Neural crest cell (in vitro differentiated cells): ENCODE data around the gene PAEP. TPM values are rescaled to one million over a fixed set of nuclear protein-coding genes. Genes with fewer than 3 reads are reported as not detected.

ENCODE experiments used
- DNase-seq: peaks from one replicate; pipeline ENCODE4 v3.0.0; 2021; ENCODE audit warnings: low read depth, mixed read lengths, low spot score
- H3K27ac Mint-ChIP-seq: one replicate; pipeline ENCODE4 v1.8.0; 2021; ENCODE audit warnings: mild to moderate bottlenecking, mixed read lengths; ENCODE audit not compliant: unreplicated experiment
- H3K27me3 Mint-ChIP-seq: 2 replicates; pipeline ENCODE4 v1.8.0; 2021; ENCODE audit warnings: low read depth, mild to moderate bottlenecking, mixed read lengths
- H3K36me3 Mint-ChIP-seq: 2 replicates; pipeline ENCODE4 v1.8.0; 2021; ENCODE audit warnings: low read depth, mild to moderate bottlenecking, mixed read lengths
- H3K4me1 Mint-ChIP-seq: 2 replicates; pipeline ENCODE4 v1.8.0; 2021; ENCODE audit warnings: mixed read lengths
- H3K4me3 Mint-ChIP-seq: one replicate; pipeline ENCODE4 v1.8.0; 2021; ENCODE audit warnings: mild to moderate bottlenecking, mixed read lengths
- H3K9me3 Mint-ChIP-seq: 2 replicates; pipeline ENCODE4 v1.8.0; 2021; ENCODE audit warnings: mixed read lengths
- CTCF ChIP-seq: fragments of 200-600 bp; sonication (generic); conservative IDR thresholded peaks from 2 replicates; pipeline ENCODE4 v1.5.0; 2021; ENCODE audit warnings: antibody characterized with exemption, mild to moderate bottlenecking
- total RNA-seq: library from RNA; stranded (reverse); gene quantifications from 2 replicates; pipeline ENCODE4 v1.2.1, GENCODE V29; 2021

Gene PAEP
- total RNA-seq, 1 donor from 2014 or later = not detected

- TF ChIP-seq CTCF = no peak
- no peak overlapping the region for H3K4me3 Mint-ChIP-seq
- H3K4me1 Mint-ChIP-seq = no peaks in the 10 kb centered on the region
- H3K9me3 Mint-ChIP-seq = peaks cover 4% of the 10 kb centered on the region
- no peaks in the 10 kb centered on the region for H3K36me3 Mint-ChIP-seq
- DNase-seq = no peak
- H3K27ac Mint-ChIP-seq = no peak overlapping the region
- no peaks in the 10 kb centered on the region for H3K27me3 Mint-ChIP-seq
These were observed 11.1 kb upstream of the PAEP start for GRCh38 chr9:135550344-135550918.

DNA sequence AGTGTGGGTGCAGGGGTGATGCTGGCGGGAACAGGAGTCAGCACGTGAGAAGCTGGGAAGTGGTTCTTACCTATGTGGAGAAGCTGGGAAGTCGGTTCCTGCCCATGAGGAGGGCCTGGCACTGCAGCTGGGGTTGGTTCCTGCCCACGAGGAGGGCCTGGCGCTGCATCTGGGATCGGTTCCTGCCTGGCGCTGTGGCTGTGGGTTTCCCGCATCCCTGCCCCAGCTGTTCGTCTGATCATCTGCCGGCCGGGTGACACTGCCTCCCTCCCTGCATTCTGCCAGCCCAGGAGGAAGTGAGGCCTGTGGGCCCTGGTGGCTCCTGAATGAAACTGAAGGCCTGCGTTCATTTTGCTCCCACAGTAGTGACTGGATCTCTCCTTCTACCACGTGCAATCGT lies 10.5 kb upstream of the PAEP start:
- H3K9me3 Mint-ChIP-seq = peaks cover 4% of the 10 kb centered on the region
- no peak overlapping the region for H3K27ac Mint-ChIP-seq
- TF ChIP-seq CTCF = no peak
- H3K4me3 Mint-ChIP-seq = no peak overlapping the region
- H3K4me1 Mint-ChIP-seq = no peaks in the 10 kb centered on the region
- H3K36me3 Mint-ChIP-seq = no peaks in the 10 kb centered on the region
- DNase-seq = no peak
- H3K27me3 Mint-ChIP-seq = no peaks in the 10 kb centered on the region

DNA sequence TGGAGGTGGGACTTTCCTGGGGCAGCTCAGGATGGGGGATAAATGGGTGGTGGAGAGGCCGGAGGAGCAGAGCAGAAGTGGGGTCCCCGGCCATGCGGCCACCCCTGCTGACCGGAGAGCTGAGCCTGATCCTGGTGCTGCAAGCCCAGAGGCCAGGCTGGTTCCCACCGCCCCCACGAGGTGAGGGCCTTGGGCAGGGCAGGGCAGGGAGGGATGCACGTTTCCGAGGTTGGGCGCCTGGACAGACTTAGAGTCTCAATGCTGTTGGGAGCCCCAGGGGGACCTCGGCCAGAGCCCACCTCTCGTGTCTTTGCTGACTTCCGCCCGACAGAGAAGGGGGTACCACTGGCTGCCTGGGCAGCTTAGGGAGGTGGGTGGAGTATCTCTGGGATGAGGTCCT lies 10.1 kb upstream of the PAEP start:
- Mint-ChIP-seq H3K36me3 (no peaks in the 10 kb centered on the region), H3K27me3 (no peaks in the 10 kb centered on the region)
- TF ChIP-seq CTCF = no peak

GRCh38 chr9:135552021-135552697 lies 9.4 kb upstream of the PAEP start:
- H3K27me3 Mint-ChIP-seq = no peaks in the 10 kb centered on the region
- H3K9me3 Mint-ChIP-seq = peaks cover 4% of the 10 kb centered on the region
- no peak for DNase-seq
- H3K4me1 Mint-ChIP-seq = no peaks in the 10 kb centered on the region
- TF ChIP-seq CTCF = no peak
- no peak overlapping the region for H3K4me3 Mint-ChIP-seq
- H3K36me3 Mint-ChIP-seq = no peaks in the 10 kb centered on the region
- H3K27ac Mint-ChIP-seq = no peak overlapping the region

More for the DNA sequence above, 10.1 kb upstream of the PAEP start:
- Mint-ChIP-seq H3K9me3 (peaks cover 4% of the 10 kb centered on the region), H3K27ac (no peak overlapping the region), H3K4me1 (no peaks in the 10 kb centered on the region), H3K4me3 (no peak overlapping the region)
- DNase-seq = no peak

DNA sequence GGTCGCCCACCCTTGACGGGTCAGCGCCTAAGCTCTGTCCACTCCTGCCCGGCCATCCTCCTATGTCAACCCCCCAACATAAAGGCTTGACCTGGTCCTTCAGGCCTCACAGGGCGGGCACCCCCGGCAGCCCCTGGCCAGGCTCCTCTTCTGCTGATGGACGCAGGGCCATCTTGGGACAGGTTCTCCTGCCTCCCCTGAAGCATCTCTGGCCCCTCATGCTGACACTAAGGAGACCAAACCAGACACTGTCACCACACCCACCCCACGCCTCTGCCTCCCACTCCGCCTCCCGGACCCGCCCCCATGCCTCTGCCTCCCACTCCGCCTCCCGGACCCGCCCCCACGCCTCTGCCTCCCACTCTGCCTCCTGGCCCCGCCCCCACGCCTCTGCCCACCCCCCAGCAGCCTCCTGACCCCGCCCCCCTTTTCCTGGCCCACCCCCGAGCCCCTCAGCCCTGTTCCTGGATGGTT lies 8.8 kb upstream of the PAEP start:
- Mint-ChIP-seq H3K27me3 (no peaks in the 10 kb centered on the region), H3K36me3 (no peaks in the 10 kb centered on the region), H3K4me1 (no peaks in the 10 kb centered on the region), H3K27ac (no peak overlapping the region), H3K9me3 (peaks cover 4% of the 10 kb centered on the region), H3K4me3 (no peak overlapping the region)
- DNase-seq = no peak
- TF ChIP-seq CTCF = no peak
